GM23338 (cell line): ENCODE results near the gene MBOAT1. TPM values are rescaled to one million over a fixed set of nuclear protein-coding genes. Genes with fewer than 3 reads are reported as not detected.

Experiments
- ATAC-seq: fragments of 200-7000 bp; cut with Tn5 transposase; 3 replicates; pipeline ENCODE4 v1.9.1; 2020
- DNase-seq: peaks from one replicate; pipeline ENCODE4 v3.0.0-alpha.2; 2015; ENCODE audit warnings: low spot score
- H2AFZ ChIP-seq: fragments of 200-600 bp; sonication (generic); 2 replicates; pipeline ENCODE4 v1.8.0; 2016; ENCODE audit warnings: antibody characterized with exemption, mild to moderate bottlenecking, moderate library complexity
- H3F3A ChIP-seq: fragments of 200-600 bp; sonication (generic); replicated peaks from 2 replicates; pipeline ENCODE4 v1.8.0; 2017; ENCODE audit warnings: antibody characterized with exemption, mixed run types, low read depth
- H3K27ac ChIP-seq: fragments of 200-600 bp; sonication (generic); 2 replicates; pipeline ENCODE4 v1.6.1; 2016; ENCODE audit warnings: low read depth
- H3K27me3 ChIP-seq: fragments of 200-600 bp; sonication (generic); 2 replicates; pipeline ENCODE4 v1.8.0; 2016; ENCODE audit warnings: mild to moderate bottlenecking, mixed run types, moderate library complexity; ENCODE audit not compliant: insufficient read depth
- H3K36me3 ChIP-seq: fragments of 200-600 bp; sonication (generic); 2 replicates; pipeline ENCODE4 v1.8.0; 2016; ENCODE audit warnings: mild to moderate bottlenecking; ENCODE audit not compliant: insufficient read depth
- H3K4me1 ChIP-seq: fragments of 200-600 bp; sonication (generic); 2 replicates; pipeline ENCODE4 v1.8.0; 2016; ENCODE audit warnings: mild to moderate bottlenecking, moderate library complexity; ENCODE audit not compliant: insufficient read depth
- H3K4me2 ChIP-seq: fragments of 200-600 bp; sonication (generic); 2 replicates; pipeline ENCODE4 v1.7.1; 2017; ENCODE audit warnings: mixed run types
- H3K4me3 ChIP-seq: fragments of 200-600 bp; sonication (generic); 2 replicates; pipeline ENCODE4 v1.6.1; 2016; ENCODE audit warnings: mixed run types
- H3K79me2 ChIP-seq: fragments of 200-600 bp; sonication (generic); replicated peaks from 2 replicates; pipeline ENCODE4 v1.8.0; 2017; ENCODE audit warnings: mild to moderate bottlenecking; ENCODE audit not compliant: insufficient read depth
- H3K9me2 ChIP-seq: fragments of 200-600 bp; sonication (generic); 2 replicates; pipeline ENCODE4 v1.8.0; 2017; ENCODE audit not compliant: insufficient read depth
- H4K20me1 ChIP-seq: fragments of 200-600 bp; sonication (generic); replicated peaks from 2 replicates; pipeline ENCODE4 v1.8.0; 2017; ENCODE audit warnings: mild to moderate bottlenecking; ENCODE audit not compliant: insufficient read depth
- H3K27ac Mint-ChIP-seq: 2 replicates; pipeline ENCODE4 v1.8.0; 2020; ENCODE audit warnings: inconsistent platforms, mild to moderate bottlenecking, moderate library complexity, mixed read lengths
- H3K27me3 Mint-ChIP-seq: 3 replicates; pipeline ENCODE4 v1.8.0; 2022; ENCODE audit warnings: low read depth, mild to moderate bottlenecking, moderate library complexity, mixed read lengths, inconsistent platforms; ENCODE audit not compliant: insufficient read depth, poor library complexity
- H3K36me3 Mint-ChIP-seq: 3 replicates; pipeline ENCODE4 v1.8.0; 2021; ENCODE audit warnings: low read depth, mild to moderate bottlenecking, inconsistent platforms, moderate library complexity, mixed read lengths
- H3K4me1 Mint-ChIP-seq: 3 replicates; pipeline ENCODE4 v1.8.0; 2020; ENCODE audit warnings: mild to moderate bottlenecking, inconsistent platforms, mixed read lengths
- H3K4me3 Mint-ChIP-seq: 3 replicates; pipeline ENCODE4 v1.8.0; 2021; ENCODE audit warnings: moderate library complexity, mild to moderate bottlenecking, inconsistent platforms, mixed read lengths
- H3K9me3 Mint-ChIP-seq: 3 replicates; pipeline ENCODE4 v1.8.0; 2020; ENCODE audit warnings: moderate library complexity, mild to moderate bottlenecking, inconsistent platforms, mixed read lengths
- CREB1 ChIP-seq: fragments of 250-450 bp; sonication (Bioruptor Pico); IDR thresholded peaks from 2 replicates; pipeline ENCODE4 v1.5.0; 2020; ENCODE audit warnings: low read depth, mild to moderate bottlenecking, moderate library complexity
- ETS1 ChIP-seq: IDR thresholded peaks from 2 replicates; pipeline ENCODE4 v1.6.1; 2016; ENCODE audit warnings: antibody characterized with exemption
- EZH2 ChIP-seq: fragments of 200-600 bp; sonication (generic); IDR thresholded peaks from one replicate; pipeline ENCODE4 v1.8.0; 2017; ENCODE audit warnings: antibody characterized with exemption, mild to moderate bottlenecking, low read depth; ENCODE audit not compliant: unreplicated experiment
- EZH2phosphoT487 ChIP-seq: fragments of 200-600 bp; sonication (generic); IDR thresholded peaks from one replicate; pipeline ENCODE4 v1.8.1; 2018; ENCODE audit warnings: antibody characterized with exemption; ENCODE audit not compliant: unreplicated experiment
- NANOG ChIP-seq: IDR thresholded peaks from 2 replicates; pipeline ENCODE4 v1.6.1; 2016; ENCODE audit warnings: antibody characterized with exemption, borderline replicate concordance
- POLR2AphosphoS5 ChIP-seq: IDR thresholded peaks from 2 replicates; pipeline ENCODE4 v1.6.1; 2016; ENCODE audit warnings: antibody characterized with exemption, low read depth
- ZNF114 ChIP-seq: fragments of 250-450 bp; sonication (Bioruptor Pico); IDR thresholded peaks from 2 replicates; pipeline ENCODE4 v1.5.0; 2020; ENCODE audit warnings: mild to moderate bottlenecking, moderate library complexity
- ZNF462 ChIP-seq: fragments of 250-450 bp; sonication (Bioruptor Pico); IDR thresholded peaks from 2 replicates; pipeline ENCODE4 v1.5.0; 2020; ENCODE audit warnings: mild to moderate bottlenecking, moderate library complexity
- polyA plus RNA-seq: library from polyadenylated mRNA; unstranded; fragments of >200 nt; fragmentation: Nextera tagmentation; extraction: Ambion mirVana; gene quantifications from 2 replicates; pipeline ENCODE4 v1.2.1, GENCODE V29; 2016
- total RNA-seq: library from RNA; depleted of rRNA; stranded (reverse); fragments of >200 nt; shearing (Covaris generic); gene quantifications from 2 replicates; pipeline ENCODE4 v1.2.3, GENCODE V29; 2014
- TF ChIP-seq, protein P1 (sequence below): IDR thresholded peaks from one replicate; pipeline ENCODE4 v1.6.1; 2018; ENCODE audit warnings: antibody characterized with exemption; ENCODE audit not compliant: unreplicated experiment

The MBOAT1 gene
- total and polyA plus RNA-seq, 2 experiments from 2014 or later: 3.8 to 18.6 TPM

DNA sequence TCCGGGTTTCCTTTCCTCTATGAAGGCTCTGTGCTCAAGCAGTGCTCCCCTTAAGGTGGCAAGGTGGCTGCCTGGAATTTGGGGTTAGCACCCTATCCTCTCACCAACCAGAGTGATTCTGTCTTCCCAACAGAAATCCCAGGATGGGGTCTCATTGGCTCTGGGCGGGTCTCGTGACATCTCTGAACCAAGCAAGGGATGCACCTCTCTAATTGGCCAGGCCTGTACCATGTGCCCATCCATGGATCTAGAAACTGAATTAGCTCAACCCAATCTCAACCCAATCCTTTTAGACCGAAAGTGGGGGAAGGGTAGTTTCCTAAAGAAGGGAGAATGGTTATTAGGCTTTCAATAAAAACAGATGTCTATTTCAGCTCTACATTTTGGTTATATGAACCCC, 17.6 kb upstream of the MBOAT1 start (continued):
- TF ChIP-seq EZH2 (no peak), NANOG (no peak)

DNA sequence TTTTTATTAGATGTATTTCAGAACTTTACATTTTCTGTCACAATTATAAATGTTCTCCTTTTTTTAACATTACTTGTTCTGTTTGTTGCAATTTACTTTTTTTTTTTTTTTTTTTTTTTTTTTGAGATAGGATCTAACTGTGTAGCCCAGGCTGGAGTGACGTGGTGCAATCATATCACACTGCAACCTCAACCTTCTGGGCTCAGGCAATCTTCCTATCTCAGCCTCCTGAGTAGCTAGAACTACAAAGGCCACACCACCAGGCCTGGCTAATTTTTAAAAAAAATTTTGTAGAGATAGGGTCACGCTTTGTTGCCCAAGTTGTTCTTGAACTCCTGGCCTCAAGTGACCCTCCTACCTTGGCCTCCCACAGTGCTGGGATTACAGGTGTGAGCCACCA, 15.1 kb upstream of the MBOAT1 start:
- no peaks in the 10 kb centered on the region for H3K27me3 ChIP-seq
- H3K9me2 ChIP-seq: no peaks in the 10 kb centered on the region
- H3K36me3 Mint-ChIP-seq: no peaks in the 10 kb centered on the region
- H3K27me3 Mint-ChIP-seq: no peaks in the 10 kb centered on the region
- peaks cover 4% of the 10 kb centered on the region; the same call in 1 of the 3 replicates for H3K4me1 Mint-ChIP-seq
- H3F3A ChIP-seq: no peaks in the 10 kb centered on the region
- no peak overlapping the region for H3K4me3 Mint-ChIP-seq
- H4K20me1 ChIP-seq: no peaks in the 10 kb centered on the region
- H3K4me1 ChIP-seq: peaks cover 7% of the 10 kb centered on the region; the same call in 1 of the 2 replicates
- ATAC-seq: no peak
- no peak overlapping the region for H3K4me3 ChIP-seq
- no peak for DNase-seq
- no peak overlapping the region for H3K27ac ChIP-seq
- H2AFZ ChIP-seq: no peak overlapping the region
- TF ChIP-seq CREB1 (CRISPR knock-in tag) (no peak), ETS1 (no peak)
- TF ChIP-seq, protein P1, sequence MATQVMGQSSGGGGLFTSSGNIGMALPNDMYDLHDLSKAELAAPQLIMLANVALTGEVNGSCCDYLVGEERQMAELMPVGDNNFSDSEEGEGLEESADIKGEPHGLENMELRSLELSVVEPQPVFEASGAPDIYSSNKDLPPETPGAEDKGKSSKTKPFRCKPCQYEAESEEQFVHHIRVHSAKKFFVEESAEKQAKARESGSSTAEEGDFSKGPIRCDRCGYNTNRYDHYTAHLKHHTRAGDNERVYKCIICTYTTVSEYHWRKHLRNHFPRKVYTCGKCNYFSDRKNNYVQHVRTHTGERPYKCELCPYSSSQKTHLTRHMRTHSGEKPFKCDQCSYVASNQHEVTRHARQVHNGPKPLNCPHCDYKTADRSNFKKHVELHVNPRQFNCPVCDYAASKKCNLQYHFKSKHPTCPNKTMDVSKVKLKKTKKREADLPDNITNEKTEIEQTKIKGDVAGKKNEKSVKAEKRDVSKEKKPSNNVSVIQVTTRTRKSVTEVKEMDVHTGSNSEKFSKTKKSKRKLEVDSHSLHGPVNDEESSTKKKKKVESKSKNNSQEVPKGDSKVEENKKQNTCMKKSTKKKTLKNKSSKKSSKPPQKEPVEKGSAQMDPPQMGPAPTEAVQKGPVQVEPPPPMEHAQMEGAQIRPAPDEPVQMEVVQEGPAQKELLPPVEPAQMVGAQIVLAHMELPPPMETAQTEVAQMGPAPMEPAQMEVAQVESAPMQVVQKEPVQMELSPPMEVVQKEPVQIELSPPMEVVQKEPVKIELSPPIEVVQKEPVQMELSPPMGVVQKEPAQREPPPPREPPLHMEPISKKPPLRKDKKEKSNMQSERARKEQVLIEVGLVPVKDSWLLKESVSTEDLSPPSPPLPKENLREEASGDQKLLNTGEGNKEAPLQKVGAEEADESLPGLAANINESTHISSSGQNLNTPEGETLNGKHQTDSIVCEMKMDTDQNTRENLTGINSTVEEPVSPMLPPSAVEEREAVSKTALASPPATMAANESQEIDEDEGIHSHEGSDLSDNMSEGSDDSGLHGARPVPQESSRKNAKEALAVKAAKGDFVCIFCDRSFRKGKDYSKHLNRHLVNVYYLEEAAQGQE: no peak
- H3K36me3 ChIP-seq: no peaks in the 10 kb centered on the region
- no peak overlapping the region for H3K4me2 ChIP-seq
- H3K27ac Mint-ChIP-seq: no peak overlapping the region
- peaks cover 2% of the 10 kb centered on the region; the same call in 1 of the 3 replicates for H3K9me3 Mint-ChIP-seq
- H3K79me2 ChIP-seq: no peaks in the 10 kb centered on the region

DNA sequence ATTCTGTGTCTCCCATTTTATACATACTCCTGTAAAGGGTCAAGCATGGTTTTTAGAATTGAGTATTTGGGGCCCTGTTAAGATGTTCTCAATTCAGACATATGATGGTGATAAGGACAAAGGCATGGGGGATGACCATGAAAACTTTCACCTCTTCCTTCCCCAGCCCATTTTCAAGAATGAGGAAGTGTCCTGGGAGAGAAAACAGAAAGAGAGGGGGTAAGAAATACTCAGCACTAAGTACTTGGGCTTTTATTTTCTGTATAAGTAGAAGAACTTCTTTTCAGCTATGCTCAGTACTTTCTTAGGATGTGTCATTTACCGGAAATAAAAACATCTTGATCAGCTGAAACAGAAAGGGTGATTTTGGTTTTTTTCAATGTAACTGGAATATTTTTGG, 10.9 kb upstream of the MBOAT1 start:
- no peaks in the 10 kb centered on the region for H3K4me1 ChIP-seq
- no peak overlapping the region for H3K4me3 ChIP-seq
- H4K20me1 ChIP-seq: no peaks in the 10 kb centered on the region
- no peak overlapping the region for H3K4me2 ChIP-seq
- peaks cover 11% of the 10 kb centered on the region; the same call in 2 of the 3 replicates for H3K4me1 Mint-ChIP-seq
- peak overlapping the region; percentile 54; the same call in 1 of the 2 replicates for H2AFZ ChIP-seq
- no peaks in the 10 kb centered on the region for H3F3A ChIP-seq
- DNase-seq (no peak), ATAC-seq (no peak)
- H3K27me3 Mint-ChIP-seq: no peaks in the 10 kb centered on the region
- no peaks in the 10 kb centered on the region for H3K79me2 ChIP-seq
- no peaks in the 10 kb centered on the region for H3K9me3 Mint-ChIP-seq
- H3K27ac ChIP-seq: no peak overlapping the region
- H3K9me2 ChIP-seq: no peaks in the 10 kb centered on the region
- H3K4me3 Mint-ChIP-seq: no peak overlapping the region
- H3K27ac Mint-ChIP-seq: no peak overlapping the region
- no peaks in the 10 kb centered on the region for H3K27me3 ChIP-seq
- H3K36me3 ChIP-seq: no peaks in the 10 kb centered on the region
- H3K36me3 Mint-ChIP-seq: no peaks in the 10 kb centered on the region
- TF ChIP-seq POLR2AphosphoS5 (no peak), ZNF462 (no peak), ZNF114 (CRISPR knock-in tag) (no peak), EZH2phosphoT487 (no peak)
